GM15510 (cell line): ENCODE measurements around the gene RHO.

ENCODE experiments used
- POLR2A ChIP-seq: IDR thresholded peaks from 3 replicates; pipeline ENCODE4 v1.6.1; 2011; ENCODE audit warnings: borderline replicate concordance; ENCODE audit not compliant: insufficient read length; ENCODE audit errors: extremely low read depth

The RHO gene

GRCh38 chr3:129577366-129577765, 48.9 kb downstream of the RHO start:
- no peak for TF ChIP-seq POLR2A

- no peak for TF ChIP-seq POLR2A
These were observed 49.7 kb downstream of the RHO start for GRCh38 chr3:129577925-129578786.

- no peak for TF ChIP-seq POLR2A
These were observed 51.6 kb downstream of the RHO start for GRCh38 chr3:129579991-129580390.

- TF ChIP-seq POLR2A = no peak
These were observed 53.2 kb downstream of the RHO start for GRCh38 chr3:129581623-129582022.

- no peak for TF ChIP-seq POLR2A
These were observed 54.4 kb downstream of the RHO start for GRCh38 chr3:129582799-129583198.

- TF ChIP-seq POLR2A = no peak
These were observed 54.9 kb downstream of the RHO start for GRCh38 chr3:129583289-129583688.

GRCh38 chr3:129584631-129585030, 56.2 kb downstream of the RHO start:
- TF ChIP-seq POLR2A = no peak
